Liver (tissue), 3 donors: Measurements from ENCODE around the gene EMP3.

Experiments
- CTCF ChIP-seq: fragments of 150-350 bp; IDR thresholded peaks from 2 replicates; pipeline ENCODE4 v1.5.1; 2017; ENCODE audit warnings: improper control_type of control experiment, low read depth, low read length; ENCODE audit not compliant: missing input control
- EGR1 ChIP-seq, 2 donors: IDR thresholded peaks; 2 replicates each; pipeline ENCODE4 v1.6.1; 2016 to 2018; ENCODE audit warnings: antibody characterized with exemption in 2 of 2, low read depth in 2 of 2
- GABPA ChIP-seq, 2 donors: IDR thresholded peaks in 1 of 2; conservative IDR thresholded peaks in 1 of 2; 2 replicates each; pipeline ENCODE4 v1.6.1; 2016; ENCODE audit warnings: antibody characterized with exemption in 2 of 2, mild to moderate bottlenecking in 1 of 2, moderate library complexity in 1 of 2
- HNF4A ChIP-seq, 2 donors: conservative IDR thresholded peaks; 2 replicates each; pipeline ENCODE4 v1.6.1; 2016; ENCODE audit warnings: antibody characterized with exemption in 2 of 2, mild to moderate bottlenecking in 2 of 2
- NR2F2 ChIP-seq: IDR thresholded peaks from 2 replicates; pipeline ENCODE4 v1.6.1; 2016; ENCODE audit warnings: antibody characterized with exemption
- YY1 ChIP-seq: IDR thresholded peaks from 2 replicates; pipeline ENCODE4 v1.6.1; 2016; ENCODE audit warnings: antibody characterized with exemption, mild to moderate bottlenecking
- ZBTB33 ChIP-seq: IDR thresholded peaks from 2 replicates; pipeline ENCODE4 v1.6.1; 2016; ENCODE audit warnings: antibody characterized with exemption
- TF ChIP-seq, protein P1 (sequence below): IDR thresholded peaks from 2 replicates; pipeline ENCODE4 v1.6.1; 2016; ENCODE audit warnings: antibody characterized with exemption, mild to moderate bottlenecking
- TF ChIP-seq, protein P2 (sequence below): IDR thresholded peaks from 2 replicates; pipeline ENCODE4 v1.6.1; 2016; ENCODE audit warnings: antibody characterized with exemption
- TF ChIP-seq, protein P3 (sequence below): IDR thresholded peaks from 2 replicates; pipeline ENCODE4 v1.6.1; 2016; ENCODE audit warnings: antibody characterized with exemption
- donor health status: healthy.
- donor health status: healthy.

DNA sequence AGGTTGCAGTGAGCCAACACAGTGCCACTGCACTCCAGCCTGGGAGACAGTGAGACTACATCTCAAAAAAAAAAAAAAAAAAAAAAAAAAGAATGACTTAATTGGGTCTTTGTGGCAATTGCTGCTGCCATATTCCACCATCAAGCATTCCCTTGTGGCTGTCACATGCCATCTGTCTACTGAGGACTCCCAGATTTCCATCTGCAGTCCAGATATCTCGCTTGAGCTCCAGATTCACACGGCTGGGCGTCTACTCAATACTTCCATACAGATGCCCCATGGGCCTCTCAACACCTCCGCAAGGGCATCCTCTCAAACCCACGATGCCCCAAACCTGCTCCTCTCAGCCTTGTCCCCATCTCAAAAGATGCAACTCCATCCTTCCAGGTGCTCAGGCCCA, 25.5 kb downstream of the EMP3 start:
- TF ChIP-seq CTCF (no peak), GABPA (IDR thresholded peaks at IDR 0.05 in 1 of 2, conservative IDR thresholded peaks at IDR 0.05 in 1 of 2) (no peak), YY1 (no peak), NR2F2 (no peak), HNF4A (conservative IDR thresholded peaks at IDR 0.05) (no peak), ZBTB33 (no peak), EGR1 (IDR thresholded peaks at IDR 0.05; ENCODE audit: low read depth in 2 of 2) (no peak)
- TF ChIP-seq, protein P1, sequence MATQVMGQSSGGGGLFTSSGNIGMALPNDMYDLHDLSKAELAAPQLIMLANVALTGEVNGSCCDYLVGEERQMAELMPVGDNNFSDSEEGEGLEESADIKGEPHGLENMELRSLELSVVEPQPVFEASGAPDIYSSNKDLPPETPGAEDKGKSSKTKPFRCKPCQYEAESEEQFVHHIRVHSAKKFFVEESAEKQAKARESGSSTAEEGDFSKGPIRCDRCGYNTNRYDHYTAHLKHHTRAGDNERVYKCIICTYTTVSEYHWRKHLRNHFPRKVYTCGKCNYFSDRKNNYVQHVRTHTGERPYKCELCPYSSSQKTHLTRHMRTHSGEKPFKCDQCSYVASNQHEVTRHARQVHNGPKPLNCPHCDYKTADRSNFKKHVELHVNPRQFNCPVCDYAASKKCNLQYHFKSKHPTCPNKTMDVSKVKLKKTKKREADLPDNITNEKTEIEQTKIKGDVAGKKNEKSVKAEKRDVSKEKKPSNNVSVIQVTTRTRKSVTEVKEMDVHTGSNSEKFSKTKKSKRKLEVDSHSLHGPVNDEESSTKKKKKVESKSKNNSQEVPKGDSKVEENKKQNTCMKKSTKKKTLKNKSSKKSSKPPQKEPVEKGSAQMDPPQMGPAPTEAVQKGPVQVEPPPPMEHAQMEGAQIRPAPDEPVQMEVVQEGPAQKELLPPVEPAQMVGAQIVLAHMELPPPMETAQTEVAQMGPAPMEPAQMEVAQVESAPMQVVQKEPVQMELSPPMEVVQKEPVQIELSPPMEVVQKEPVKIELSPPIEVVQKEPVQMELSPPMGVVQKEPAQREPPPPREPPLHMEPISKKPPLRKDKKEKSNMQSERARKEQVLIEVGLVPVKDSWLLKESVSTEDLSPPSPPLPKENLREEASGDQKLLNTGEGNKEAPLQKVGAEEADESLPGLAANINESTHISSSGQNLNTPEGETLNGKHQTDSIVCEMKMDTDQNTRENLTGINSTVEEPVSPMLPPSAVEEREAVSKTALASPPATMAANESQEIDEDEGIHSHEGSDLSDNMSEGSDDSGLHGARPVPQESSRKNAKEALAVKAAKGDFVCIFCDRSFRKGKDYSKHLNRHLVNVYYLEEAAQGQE: no peak
- TF ChIP-seq, protein P2, sequence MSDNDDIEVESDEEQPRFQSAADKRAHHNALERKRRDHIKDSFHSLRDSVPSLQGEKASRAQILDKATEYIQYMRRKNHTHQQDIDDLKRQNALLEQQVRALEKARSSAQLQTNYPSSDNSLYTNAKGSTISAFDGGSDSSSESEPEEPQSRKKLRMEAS: no peak
- TF ChIP-seq, protein P3, sequence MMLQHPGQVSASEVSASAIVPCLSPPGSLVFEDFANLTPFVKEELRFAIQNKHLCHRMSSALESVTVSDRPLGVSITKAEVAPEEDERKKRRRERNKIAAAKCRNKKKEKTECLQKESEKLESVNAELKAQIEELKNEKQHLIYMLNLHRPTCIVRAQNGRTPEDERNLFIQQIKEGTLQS: no peak
